Measurements from ENCODE around the gene ZNRF2. TPM values are rescaled to one million over a fixed set of nuclear protein-coding genes. Genes with fewer than 3 reads are reported as not detected.

The ZNRF2 gene
- total and polyA plus RNA-seq, 2 of the 13 experiments (the other 11 are each of a cell fraction or from before 2014, with no cell fraction given) = 3.5 to 7.7 TPM

- ATAC-seq (no peak), DNase-seq (ENCODE audit: low spot score) (no peak), FAIRE-seq (no peak)
- Histone ChIP-seq H3K9ac (ENCODE audit: insufficient read depth, low read depth, low read length) (no peak overlapping the region), H3K27me3 (ENCODE audit: control insufficient read depth in 1 of 2, insufficient read depth in 2 of 2, low read length in 2 of 2) (no peaks in the 10 kb centered on the region), H3K4me3 (replicated peaks in 1 of 3; ENCODE audit: insufficient read depth in 1 of 3, low read depth in 2 of 3, low read length in 3 of 3) (no peak overlapping the region), H3K9me3 (ENCODE audit: low read length) (no peaks in the 10 kb centered on the region), H4K20me1 (ENCODE audit: insufficient read depth, low read length) (no peaks in the 10 kb centered on the region), H3K27ac (ENCODE audit: extremely low read length, insufficient read depth, low read length) (no peak overlapping the region), H3K79me2 (ENCODE audit: insufficient read depth, low read length) (no peaks in the 10 kb centered on the region), H2AFZ (ENCODE audit: low read length) (no peak overlapping the region), H3K36me3 (replicated peaks in 1 of 2; ENCODE audit: control insufficient read depth in 1 of 2, insufficient read depth in 2 of 2, low read length in 2 of 2) (peaks cover 0 to 3% of the 10 kb centered on the region in 2 experiments; a peak in 4 of 5 replicates), H3K4me2 (ENCODE audit: low read depth, low read length) (no peak overlapping the region), H3K4me1 (ENCODE audit: insufficient read depth, low read length) (peaks cover 7% of the 10 kb centered on the region; the same call in 1 of the 2 replicates)
- BruUV-seq (replicated peaks) = no TSS peak
- intact Hi-C loops (cut with micrococcal nuclease; ENCODE audit: unreplicated experiment) (no loop called here), in situ Hi-C loops (cut with HindIII; ENCODE audit: extremely low pct_ligation_motif_present, low pct_unique_long_range_greater_than_20kb) (no loop called here)
- ChIA-PET POLR2A (no interaction called here), CTCF (ENCODE audit: low intra/inter-chr PET ratio, low total read pairs) (no interaction called here)
- 97% methylated on average over 3 of the region's 3 CpGs for WGBS (ENCODE audit: low lambda C conversion rate)
- TF ChIP-seq, protein P1, sequence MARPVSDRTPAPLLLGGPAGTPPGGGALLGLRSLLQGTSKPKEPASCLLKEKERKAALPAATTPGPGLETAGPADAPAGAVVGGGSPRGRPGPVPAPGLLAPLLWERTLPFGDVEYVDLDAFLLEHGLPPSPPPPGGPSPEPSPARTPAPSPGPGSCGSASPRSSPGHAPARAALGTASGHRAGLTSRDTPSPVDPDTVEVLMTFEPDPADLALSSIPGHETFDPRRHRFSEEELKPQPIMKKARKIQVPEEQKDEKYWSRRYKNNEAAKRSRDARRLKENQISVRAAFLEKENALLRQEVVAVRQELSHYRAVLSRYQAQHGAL (CRISPR knock-in tag; IDR thresholded peaks at IDR 0.05; ENCODE audit: not compliant biosample characterization) = no peak
- TF ChIP-seq ZNF776 (CRISPR knock-in tag; IDR thresholded peaks at IDR 0.05) (no peak), MAFK (conservative IDR thresholded peaks at IDR 0.05 in 1 of 2, IDR thresholded peaks at IDR 0.05 in 1 of 2; ENCODE audit: low read length in 2 of 2) (peak; percentile 77 to 81), ZNF383 (CRISPR knock-in tag; IDR thresholded peaks at IDR 0.05; ENCODE audit: borderline replicate concordance) (no peak), PATZ1 (CRISPR knock-in tag; IDR thresholded peaks at IDR 0.05) (no peak), ZNF780A (CRISPR knock-in tag; IDR thresholded peaks at IDR 0.05) (no peak), XRCC5 (optimal IDR thresholded peaks at IDR 0.05; ENCODE audit: low read length) (no peak), MLLT10 (CRISPR knock-in tag; IDR thresholded peaks at IDR 0.05) (no peak), NFIB (CRISPR knock-in tag; IDR thresholded peaks at IDR 0.05; ENCODE audit: borderline replicate concordance) (no peak), MAFF (IDR thresholded peaks at IDR 0.05; ENCODE audit: low read depth, low read length) (peak; percentile 70), ATF6 (CRISPR knock-in tag; conservative IDR thresholded peaks at IDR 0.05) (no peak), PCBP2 (optimal IDR thresholded peaks at IDR 0.05; ENCODE audit: low read depth, low read length, poor library complexity, severe bottlenecking) (no peak), TBX2 (CRISPR knock-in tag; IDR thresholded peaks at IDR 0.05; ENCODE audit: borderline replicate concordance) (no peak), ZFP82 (CRISPR knock-in tag; IDR thresholded peaks at IDR 0.05; ENCODE audit: borderline replicate concordance) (no peak), GATA4 (IDR thresholded peaks at IDR 0.05; ENCODE audit: borderline replicate concordance, low read depth) (no peak), AGO1 (IDR thresholded peaks at IDR 0.05; ENCODE audit: low read depth, low read length, poor library complexity, severe bottlenecking) (no peak), ZBTB1 (CRISPR knock-in tag; IDR thresholded peaks at IDR 0.05; ENCODE audit: borderline replicate concordance) (no peak), ZNF460 (CRISPR knock-in tag; IDR thresholded peaks at IDR 0.05; ENCODE audit: borderline replicate concordance) (no peak), KAT8 (CRISPR knock-in tag; IDR thresholded peaks at IDR 0.05) (no peak), NFE2L2 (IDR thresholded peaks at IDR 0.05; ENCODE audit: low read length) (peak; percentile 71), ZNF274 (CRISPR knock-in tag; IDR thresholded peaks at IDR 0.05) (no peak), RFXAP (CRISPR knock-in tag; IDR thresholded peaks at IDR 0.05; ENCODE audit: borderline replicate concordance) (no peak)
Measured at GRCh38 chr7:30403477-30403876, 119.1 kb downstream of the ZNRF2 start.

Measured in HepG2 (cell line).